ENCODE data around the gene KBTBD2.

- no peak for TF ChIP-seq CTCF (IDR thresholded peaks at IDR 0.05)
- TF ChIP-seq POLR2AphosphoS5 (IDR thresholded peaks at IDR 0.05) = no peak
Measured at GRCh38 chr7:32941181-32941580, 49.6 kb upstream of the KBTBD2 start.
